ENCODE data around the gene NR1D1.
A peak's percentile ranks its signal among the peaks of the same experiment; 100 is the strongest.

Gene NR1D1

DNA sequence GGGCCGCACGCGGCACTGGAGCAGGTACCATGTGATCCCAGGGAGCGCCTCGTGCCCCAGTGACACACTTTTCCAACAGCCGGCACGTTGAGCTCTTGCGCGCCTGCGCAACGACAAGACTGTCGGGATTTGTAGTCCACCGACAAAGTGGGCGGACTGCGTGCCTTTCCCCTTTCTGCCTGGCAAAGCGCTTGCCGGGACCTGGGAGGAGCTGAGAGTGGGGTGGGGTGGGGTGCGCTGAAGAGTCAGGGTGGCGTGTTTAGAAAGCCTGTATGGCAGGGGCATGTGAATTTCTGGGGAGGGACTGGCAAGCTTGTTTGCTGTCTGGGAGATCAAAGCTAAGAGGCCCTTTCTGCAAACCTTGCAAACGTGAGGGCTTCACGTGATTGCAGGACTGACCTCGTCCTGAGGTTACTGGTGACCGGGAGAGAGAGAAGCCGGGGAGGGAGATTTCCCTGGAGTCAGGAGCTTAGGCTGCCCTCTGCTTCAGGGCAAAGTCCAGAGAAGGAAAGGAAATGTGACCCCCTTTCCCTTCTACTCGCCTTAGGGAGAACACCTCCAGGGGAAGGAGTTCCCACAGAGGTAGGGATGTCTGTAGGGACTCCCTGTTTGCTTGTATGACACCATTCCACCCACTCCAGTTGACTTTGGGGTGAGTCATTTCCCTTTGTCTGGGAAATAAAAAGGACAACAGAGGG is 429 bp upstream of the NR1D1 start:
- Histone ChIP-seq H4K20me1 (ENCODE audit: control insufficient read depth, insufficient read depth, low read depth, low read length) (no peaks in the 10 kb centered on the region), H3K27ac (ENCODE audit: low read depth, low read length) (no peak overlapping the region), H3K4me1 (ENCODE audit: control insufficient read depth, low read length) (peaks cover 57% of the 10 kb centered on the region), H3K36me3 (ENCODE audit: control insufficient read depth, low read length) (peaks cover 14% of the 10 kb centered on the region), H3K9me2 (replicated peaks; ENCODE audit: control insufficient read depth, low read length) (no peaks in the 10 kb centered on the region), H3K9me3 (ENCODE audit: control insufficient read depth, insufficient read depth, low read length) (no peaks in the 10 kb centered on the region), H3K4me2 (ENCODE audit: low read length) (peak overlapping the region; percentile 92), H3K27me3 (ENCODE audit: control insufficient read depth, low read length) (peaks cover 33% of the 10 kb centered on the region), H3K79me2 (ENCODE audit: control insufficient read depth, low read length) (no peaks in the 10 kb centered on the region), H3F3A (ENCODE audit: control insufficient read depth, insufficient read depth) (no peaks in the 10 kb centered on the region), H3K4me3 (ENCODE audit: low read length) (peak overlapping the region; percentile 74)
- no peak for TF ChIP-seq EZH2phosphoT487 (IDR thresholded peaks at IDR 0.05; ENCODE audit: borderline replicate concordance, low read length)
- TF ChIP-seq, protein P1, sequence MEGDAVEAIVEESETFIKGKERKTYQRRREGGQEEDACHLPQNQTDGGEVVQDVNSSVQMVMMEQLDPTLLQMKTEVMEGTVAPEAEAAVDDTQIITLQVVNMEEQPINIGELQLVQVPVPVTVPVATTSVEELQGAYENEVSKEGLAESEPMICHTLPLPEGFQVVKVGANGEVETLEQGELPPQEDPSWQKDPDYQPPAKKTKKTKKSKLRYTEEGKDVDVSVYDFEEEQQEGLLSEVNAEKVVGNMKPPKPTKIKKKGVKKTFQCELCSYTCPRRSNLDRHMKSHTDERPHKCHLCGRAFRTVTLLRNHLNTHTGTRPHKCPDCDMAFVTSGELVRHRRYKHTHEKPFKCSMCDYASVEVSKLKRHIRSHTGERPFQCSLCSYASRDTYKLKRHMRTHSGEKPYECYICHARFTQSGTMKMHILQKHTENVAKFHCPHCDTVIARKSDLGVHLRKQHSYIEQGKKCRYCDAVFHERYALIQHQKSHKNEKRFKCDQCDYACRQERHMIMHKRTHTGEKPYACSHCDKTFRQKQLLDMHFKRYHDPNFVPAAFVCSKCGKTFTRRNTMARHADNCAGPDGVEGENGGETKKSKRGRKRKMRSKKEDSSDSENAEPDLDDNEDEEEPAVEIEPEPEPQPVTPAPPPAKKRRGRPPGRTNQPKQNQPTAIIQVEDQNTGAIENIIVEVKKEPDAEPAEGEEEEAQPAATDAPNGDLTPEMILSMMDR (IDR thresholded peaks at IDR 0.05; ENCODE audit: low read depth, low read length, poor library complexity, severe bottlenecking) = no peak

DNA sequence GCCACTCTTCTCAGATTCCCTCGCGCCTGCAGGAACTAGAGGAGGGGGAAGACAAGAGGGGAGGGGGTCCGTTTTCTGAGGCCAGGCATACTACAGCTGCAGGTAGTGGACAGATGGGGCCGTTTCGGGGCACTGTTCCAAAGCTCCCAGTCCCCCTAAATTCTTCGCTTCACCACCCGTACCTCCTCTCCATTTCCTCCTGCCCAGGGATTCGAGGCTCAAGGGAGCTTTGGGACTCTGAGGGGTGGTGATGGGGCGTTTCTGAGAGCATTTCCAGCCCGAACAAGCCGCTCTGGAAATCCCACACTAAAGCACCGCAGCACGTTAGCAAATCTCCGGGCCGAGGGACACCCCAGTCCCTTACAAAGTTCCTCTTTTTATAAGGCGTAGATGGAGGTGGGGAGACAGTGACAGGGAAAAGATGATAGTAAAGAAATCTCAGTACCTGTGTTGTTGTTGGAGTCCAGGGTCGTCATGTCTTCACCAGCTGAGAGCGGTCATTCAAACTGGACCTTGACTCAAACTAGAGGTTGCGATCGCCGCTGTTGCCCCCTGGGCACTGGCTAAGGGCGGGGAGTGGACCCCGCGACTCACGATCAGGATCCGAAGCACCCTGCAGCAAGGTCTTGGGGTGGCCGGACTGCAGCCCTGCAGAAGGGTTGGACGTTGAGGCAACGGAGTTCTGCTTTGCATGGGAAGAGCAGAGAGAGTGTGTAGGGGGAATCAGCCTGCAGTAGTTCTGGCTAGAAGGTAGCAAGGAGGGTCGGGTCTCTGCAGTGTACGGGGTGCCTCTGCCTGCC is 570 bp downstream of the NR1D1 start:
- Histone ChIP-seq H3F3A (ENCODE audit: control insufficient read depth, insufficient read depth) (no peaks in the 10 kb centered on the region), H3K4me3 (ENCODE audit: low read length) (peak overlapping the region; percentile 74), H3K4me2 (ENCODE audit: low read length) (peak overlapping the region; percentile 92), H3K4me1 (ENCODE audit: control insufficient read depth, low read length) (peaks cover 64% of the 10 kb centered on the region), H3K9me3 (ENCODE audit: control insufficient read depth, insufficient read depth, low read length) (no peaks in the 10 kb centered on the region), H3K27ac (ENCODE audit: low read depth, low read length) (no peak overlapping the region), H4K20me1 (ENCODE audit: control insufficient read depth, insufficient read depth, low read depth, low read length) (no peaks in the 10 kb centered on the region), H3K27me3 (ENCODE audit: control insufficient read depth, low read length) (peaks cover 23% of the 10 kb centered on the region), H3K36me3 (ENCODE audit: control insufficient read depth, low read length) (peaks cover 19% of the 10 kb centered on the region), H3K79me2 (ENCODE audit: control insufficient read depth, low read length) (no peaks in the 10 kb centered on the region), H3K9me2 (replicated peaks; ENCODE audit: control insufficient read depth, low read length) (no peaks in the 10 kb centered on the region)
- TF ChIP-seq EZH2phosphoT487 (IDR thresholded peaks at IDR 0.05; ENCODE audit: borderline replicate concordance, low read length) = no peak

DNA sequence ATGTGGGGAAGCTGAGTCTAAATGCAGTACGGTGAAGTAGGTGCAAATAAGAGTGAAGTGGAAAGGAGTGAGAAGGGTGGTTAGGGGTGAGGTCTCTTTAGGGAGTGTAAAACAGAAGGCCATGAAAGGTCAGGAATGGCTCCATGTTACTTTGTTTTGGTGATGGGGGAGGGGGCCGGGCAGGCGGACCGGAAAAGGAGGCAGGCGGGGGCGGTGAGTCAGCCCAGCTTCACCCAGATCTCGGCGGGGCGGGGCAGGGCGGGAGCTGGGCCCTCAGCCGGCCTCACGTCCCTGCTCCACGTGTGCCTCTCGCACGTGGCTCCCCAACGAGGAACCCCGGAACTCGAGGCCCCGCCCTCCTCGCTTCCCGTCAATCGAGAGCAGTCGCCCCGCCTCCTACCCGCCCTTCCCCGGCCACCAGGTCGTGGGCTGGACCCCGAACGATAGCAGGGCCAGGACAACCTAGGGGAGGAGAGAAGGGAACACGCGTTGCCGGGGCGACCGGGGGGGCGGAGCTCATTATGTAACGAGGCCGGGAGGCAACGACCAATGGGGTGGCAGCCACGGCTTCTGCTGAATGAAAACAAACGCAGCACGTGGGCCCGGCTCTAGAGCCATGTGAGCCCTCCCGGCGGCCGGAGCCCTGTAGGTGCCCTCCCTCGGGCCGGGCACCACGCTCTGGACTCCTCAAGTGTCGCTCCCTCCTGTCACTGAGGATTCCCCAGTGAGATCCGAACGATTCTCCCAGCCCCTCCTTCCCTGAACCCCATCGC is 1.4 kb downstream of the NR1D1 start:
- peaks cover 64% of the 10 kb centered on the region for H3K4me1 ChIP-seq (ENCODE audit: control insufficient read depth, low read length)
- H3K27ac ChIP-seq (ENCODE audit: low read depth, low read length) = peak overlapping the region; percentile 42

More for the DNA sequence above, 1.4 kb downstream of the NR1D1 start:
- Histone ChIP-seq H3K36me3 (ENCODE audit: control insufficient read depth, low read length) (peaks cover 19% of the 10 kb centered on the region), H3K4me3 (ENCODE audit: low read length) (peak overlapping the region; percentile 74), H3K9me2 (replicated peaks; ENCODE audit: control insufficient read depth, low read length) (no peaks in the 10 kb centered on the region), H4K20me1 (ENCODE audit: control insufficient read depth, insufficient read depth, low read depth, low read length) (no peaks in the 10 kb centered on the region), H3K9me3 (ENCODE audit: control insufficient read depth, insufficient read depth, low read length) (no peaks in the 10 kb centered on the region), H3F3A (ENCODE audit: control insufficient read depth, insufficient read depth) (no peaks in the 10 kb centered on the region), H3K4me2 (ENCODE audit: low read length) (peak overlapping the region; percentile 92), H3K27me3 (ENCODE audit: control insufficient read depth, low read length) (peaks cover 16% of the 10 kb centered on the region), H3K79me2 (ENCODE audit: control insufficient read depth, low read length) (no peaks in the 10 kb centered on the region)
- TF ChIP-seq, protein P1 (IDR thresholded peaks at IDR 0.05; ENCODE audit: low read depth, low read length, poor library complexity, severe bottlenecking) = no peak
- no peak for TF ChIP-seq EZH2phosphoT487 (IDR thresholded peaks at IDR 0.05; ENCODE audit: borderline replicate concordance, low read length)

Data from DOHH2 (cell line).